Heart right ventricle (tissue), 16 donors: Measurements from ENCODE around the gene AMHR2. TPM values are rescaled to one million over a fixed set of nuclear protein-coding genes. Genes with fewer than 3 reads are reported as not detected.

Experiments used
- ATAC-seq, 8 donors: fragments of 200-7000 bp; cut with Tn5 transposase; one replicate each; pipeline ENCODE4 v1.9.1; 2020; ENCODE audit warnings: mild to moderate bottlenecking in 8 of 8, moderate library complexity in 8 of 8, moderate number of reproducible peaks in 1 of 8
- DNase-seq, 2 donors: peaks; one replicate each; pipeline ENCODE4 v3.0.0-alpha.2; 2020
- H3K27ac ChIP-seq, 10 donors: fragments of 200-600 bp; sonication (generic) in 2 of 10; one replicate each; pipeline versions ENCODE4 v1.5.0 to v1.8.0; 2020 to 2022; ENCODE audit warnings: mild to moderate bottlenecking in 3 of 10
- H3K27me3 ChIP-seq, 7 donors: fragments of 200-600 bp; one replicate each; pipeline ENCODE4 v1.8.0; 2021 to 2022; ENCODE audit warnings: mild to moderate bottlenecking in 2 of 7
- H3K36me3 ChIP-seq, 9 donors: fragments of 200-600 bp; sonication (generic) in 1 of 9; one replicate each; pipeline versions ENCODE4 v1.5.0 to v1.8.0; 2020 to 2022; ENCODE audit warnings: mild to moderate bottlenecking in 2 of 9
- H3K4me1 ChIP-seq, 9 donors: fragments of 200-600 bp; sonication (generic) in 1 of 9; one replicate each; pipeline versions ENCODE4 v1.5.0 to v1.8.0; 2020 to 2022; ENCODE audit warnings: mild to moderate bottlenecking in 4 of 9
- H3K4me3 ChIP-seq, 10 donors: fragments of 200-600 bp; sonication (generic) in 2 of 10; one replicate each; pipeline versions ENCODE4 v1.5.0 to v1.8.0; 2020 to 2022; ENCODE audit warnings: mild to moderate bottlenecking in 7 of 10, moderate library complexity in 2 of 10
- H3K9me3 ChIP-seq, 11 donors: fragments of 200-600 bp in 10 of 11; sonication (generic) in 2 of 11; one replicate each; pipeline versions ENCODE4 v1.5.0 to v1.8.0; 2013 to 2022; ENCODE audit warnings: mild to moderate bottlenecking in 2 of 11, control low read depth in 1 of 11, moderate library complexity in 1 of 11
- WGBS, 2 donors: extraction: QIAGEN DNeasy Blood & Tissue Kit; methylation state at CpG; one replicate each; pipeline ENCODE4 v1.1.7; 2013; ENCODE audit warnings: inconsistent platforms in 1 of 2; 5-methylcytosine and 5-hydroxymethylcytosine counted together
- intact Hi-C, 10 donors: fragments of 100-400 bp; cut with DNase I; formaldehyde crosslinking; loops; one replicate each; pipeline versions ENCODE4 v1.11.1 to v1.14.2; 2022
- polyA plus RNA-seq, 2 donors: library from polyadenylated mRNA; stranded (reverse); fragments of 200-250 nt; gene quantifications; one replicate each; pipeline ENCODE4 v1.2.3, GENCODE V29; 2013
- total RNA-seq, 10 donors: library from RNA; stranded (reverse); fragmentation: NEBNext Ultra II Directional in 3 of 10; extraction: Animal tissue kit (Norgen Biotek cat#: 25700) in 3 of 10; gene quantifications; one replicate each; pipeline versions ENCODE4 v1.2.1 to v1.2.4, GENCODE V29; 2021 to 2023
- TF ChIP-seq, protein P1 (sequence below), 9 donors: fragments of 200-600 bp; sonication (generic) in 2 of 9; IDR thresholded peaks; one replicate each; pipeline versions ENCODE4 v1.5.0 to v1.8.0; 2021 to 2022; ENCODE audit warnings: antibody characterized with exemption in 9 of 9, mild to moderate bottlenecking in 5 of 9, moderate library complexity in 1 of 9
- donor health status: Arrhythmogenic right ventricular cardiomyopathy.
- donor health status: ischemic (EF 13 %, LVEDD 7.1; RV severe dilation, severe dysfunction).
- donor health status: healthy with polysubstance abuse.
- donor health status: DM: no; HTN: yes; CAD: no.
- donor health status: DM: no; HTN: no; CAD: no.
- donor health status: ischemic (EF 25% LVEDD 6.9; RV normal size, moderate dysfunction).
- donor health status: ischemic (EF 25% LVEDD 5.7; RV mildly dilated, moderate dysfunction).
- donor health status: healthy.
- donor health status: DM: yes; HTN: yes; CAD: no.
- donor health status: Ischemic cardiomyopathy.
- donor health status: ischemic (EF 35%, LVEDD 5.7; RV mildly dilated, moderate dysfunction).
- donor health status: nonischemic (EF 11% LVEDD 7.7; RV severe dilation, severe dysfunction).
- donor health status: DM: yes; HTN: yes; CAD: no.
- donor health status: PGD.
- donor health status: ischemic (EF 29% LVEDD 5.4; RV normal size, mild dysfunction).
- donor health status: nonischemic (EF 23%, LVEDD 6.1; RV moderate dilation, normal function).

Gene AMHR2
- total and polyA plus RNA-seq, 12 donors: 0.24 to 0.94 (median 0.64) TPM; not detected in 7

GRCh38 chr12:53480491-53481442, 57.1 kb downstream of the AMHR2 start:
- Histone ChIP-seq H3K36me3 (peaks cover 2 to 100% (median 82%) of the 10 kb centered on the region in 9 donors), H3K4me1 (peaks cover 9 to 50% (median 32%) of the 10 kb centered on the region in 9 donors), H3K27me3 (no peaks in the 10 kb centered on the region), H3K9me3 (no peaks in the 10 kb centered on the region), H3K4me3 (no peak overlapping the region), H3K27ac (peak overlapping the region in 1 of 10 donors; percentile 34)
- WGBS, 2 donors: 64 to 65% methylated on average over 12 of the region's 12 CpGs
- intact Hi-C loops: no loop called here
- TF ChIP-seq, protein P1, sequence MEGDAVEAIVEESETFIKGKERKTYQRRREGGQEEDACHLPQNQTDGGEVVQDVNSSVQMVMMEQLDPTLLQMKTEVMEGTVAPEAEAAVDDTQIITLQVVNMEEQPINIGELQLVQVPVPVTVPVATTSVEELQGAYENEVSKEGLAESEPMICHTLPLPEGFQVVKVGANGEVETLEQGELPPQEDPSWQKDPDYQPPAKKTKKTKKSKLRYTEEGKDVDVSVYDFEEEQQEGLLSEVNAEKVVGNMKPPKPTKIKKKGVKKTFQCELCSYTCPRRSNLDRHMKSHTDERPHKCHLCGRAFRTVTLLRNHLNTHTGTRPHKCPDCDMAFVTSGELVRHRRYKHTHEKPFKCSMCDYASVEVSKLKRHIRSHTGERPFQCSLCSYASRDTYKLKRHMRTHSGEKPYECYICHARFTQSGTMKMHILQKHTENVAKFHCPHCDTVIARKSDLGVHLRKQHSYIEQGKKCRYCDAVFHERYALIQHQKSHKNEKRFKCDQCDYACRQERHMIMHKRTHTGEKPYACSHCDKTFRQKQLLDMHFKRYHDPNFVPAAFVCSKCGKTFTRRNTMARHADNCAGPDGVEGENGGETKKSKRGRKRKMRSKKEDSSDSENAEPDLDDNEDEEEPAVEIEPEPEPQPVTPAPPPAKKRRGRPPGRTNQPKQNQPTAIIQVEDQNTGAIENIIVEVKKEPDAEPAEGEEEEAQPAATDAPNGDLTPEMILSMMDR (IDR thresholded peaks at IDR 0.05): no peak
- no peak for DNase-seq
- ATAC-seq: no peak

Other genes starting within 250 kb of the AMHR2 start
- gene ZNF740, start 243.1 kb upstream of the AMHR2 start, total RNA-seq: 10 to 100 TPM; 13.8 to 28.9 (median 20.4) TPM
- 1 to 10 TPM; 2.7 to 8.2 TPM for gene ZNF740, start 243.1 kb upstream of the AMHR2 start, polyA plus RNA-seq
- gene CSAD, start 242.9 kb upstream of the AMHR2 start, total RNA-seq: 10 to 100 TPM in 3 of 10 donors, 1 to 10 TPM in 7; 8.3 to 15.1 (median 9.5) TPM
- 10 to 100 TPM in 1 of 2 donors, 1 to 10 TPM in 1; 8.0 to 76.4 TPM for gene CSAD, start 242.9 kb upstream of the AMHR2 start, polyA plus RNA-seq
- 1 to 10 TPM in 7 of 10 donors, under 1 TPM in 3; 0.56 to 8.4 (median 1.1) TPM for gene ITGB7, start 216.6 kb upstream of the AMHR2 start, total RNA-seq
- gene ITGB7, start 216.6 kb upstream of the AMHR2 start, polyA plus RNA-seq: under 1 TPM; 0.55 to 0.73 TPM
- 10 to 100 TPM in 8 of 10 donors, 1 to 10 TPM in 2; 7.0 to 21.7 (median 13.9) TPM for gene RARG, start 191.6 kb upstream of the AMHR2 start, total RNA-seq
- 10 to 100 TPM in 1 of 2 donors, 1 to 10 TPM in 1; 7.8 to 11.7 TPM for gene RARG, start 191.6 kb upstream of the AMHR2 start, polyA plus RNA-seq
- gene ESPL1, start 155.6 kb upstream of the AMHR2 start, total RNA-seq: 1 to 10 TPM in 2 of 10 donors, under 1 TPM in 8; 0.04 to 3.1 (median 0.36) TPM
- gene ESPL1, start 155.6 kb upstream of the AMHR2 start, polyA plus RNA-seq: under 1 TPM; 0.13 to 0.29 TPM
- 100 to 1,000 TPM; 307 to 413 (median 339) TPM for gene PFDN5, start 128.3 kb upstream of the AMHR2 start, total RNA-seq
- gene PFDN5, start 128.3 kb upstream of the AMHR2 start, polyA plus RNA-seq: 1,000 to 10,000 TPM in 1 of 2 donors, 100 to 1,000 TPM in 1; 658 to 1,216 TPM
- gene MYG1, start 124.2 kb upstream of the AMHR2 start, total RNA-seq: 10 to 100 TPM; 26.8 to 40.1 (median 36.0) TPM
- gene MYG1, start 124.2 kb upstream of the AMHR2 start, polyA plus RNA-seq: 100 to 1,000 TPM in 1 of 2 donors, 10 to 100 TPM in 1; 69.4 to 115 TPM
- 10 to 100 TPM; 33.5 to 42.2 (median 34.9) TPM for gene AAAS, start 102.2 kb upstream of the AMHR2 start, total RNA-seq
- 10 to 100 TPM; 33.9 to 52.8 TPM for gene AAAS, start 102.2 kb upstream of the AMHR2 start, polyA plus RNA-seq
- not detected for gene SP7, start 87.5 kb upstream of the AMHR2 start, total RNA-seq
- not detected for gene SP7, start 87.5 kb upstream of the AMHR2 start, polyA plus RNA-seq
- gene SP1, start 43.7 kb upstream of the AMHR2 start, total RNA-seq: 10 to 100 TPM; 27.2 to 42.4 (median 32.3) TPM
- 1 to 10 TPM; 7.8 to 8.8 TPM for gene SP1, start 43.7 kb upstream of the AMHR2 start, polyA plus RNA-seq
- gene PRR13, start 17.9 kb downstream of the AMHR2 start, total RNA-seq: 10 to 100 TPM; 28.6 to 70.0 (median 55.4) TPM
- gene PRR13, start 17.9 kb downstream of the AMHR2 start, polyA plus RNA-seq: 100 to 1,000 TPM in 1 of 2 donors, 10 to 100 TPM in 1; 40.4 to 122 TPM
- gene PCBP2, start 28.2 kb downstream of the AMHR2 start, total RNA-seq: 100 to 1,000 TPM; 492 to 579 (median 559) TPM
- 100 to 1,000 TPM; 281 to 288 TPM for gene PCBP2, start 28.2 kb downstream of the AMHR2 start, polyA plus RNA-seq
- 10 to 100 TPM in 1 of 10 donors, 1 to 10 TPM in 9; 2.9 to 10.1 (median 4.3) TPM for gene MAP3K12, start 75.6 kb downstream of the AMHR2 start, total RNA-seq
- gene MAP3K12, start 75.6 kb downstream of the AMHR2 start, polyA plus RNA-seq: 10 to 100 TPM in 1 of 2 donors, 1 to 10 TPM in 1; 6.5 to 19.4 TPM
- gene TARBP2, start 77.4 kb downstream of the AMHR2 start, total RNA-seq: 10 to 100 TPM in 7 of 10 donors, 1 to 10 TPM in 3; 7.0 to 13.7 (median 11.0) TPM
- 10 to 100 TPM; 17.6 to 21.2 TPM for gene TARBP2, start 77.4 kb downstream of the AMHR2 start, polyA plus RNA-seq
- not detected for gene NPFF, start 83.6 kb downstream of the AMHR2 start, total RNA-seq
- gene NPFF, start 83.6 kb downstream of the AMHR2 start, polyA plus RNA-seq: not detected
- gene ATF7, start 202.5 kb downstream of the AMHR2 start, total RNA-seq: 10 to 100 TPM; 28.2 to 47.8 (median 34.4) TPM
- gene ATF7, start 202.5 kb downstream of the AMHR2 start, polyA plus RNA-seq: 10 to 100 TPM; 12.6 to 23.0 TPM